HCT116 (cell line): Measurements from ENCODE around the gene PRKG1. TPM values are rescaled to one million over a fixed set of nuclear protein-coding genes. Genes with fewer than 3 reads are reported as not detected.

ENCODE experiments used
- ATAC-seq: fragments of 200-7000 bp; cut with Tn5 transposase; 2 replicates; pipeline ENCODE4 v1.9.1; 2020; ENCODE audit warnings: mild to moderate bottlenecking, moderate library complexity
- BruUV-seq: library from RNA; stranded (reverse); fragments of 400-500 nt; replicated peaks from 2 replicates; lab custom pipeline; 2021; lab: Mats Ljungman, UMichigan
- CTCF ChIA-PET: fragments of 300-600 bp; sonication (Branson Sonifier 250); formaldehyde crosslinking; loops from one replicate; lab custom pipeline; 2021; ENCODE audit warnings: antibody characterized with exemption; lab: Charles Lee
- POLR2A ChIA-PET: fragments of 300-600, 350-600 bp; sonication (Branson Sonifier 250); formaldehyde crosslinking; loops from one replicate; lab custom pipeline; 2021; ENCODE audit warnings: antibody characterized with exemption; lab: Charles Lee
- RAD21 ChIA-PET, 2 experiments: fragments of 300-600 bp; sonication (Branson Sonifier 250); formaldehyde crosslinking; loops; one replicate each; lab custom pipeline; 2023; ENCODE audit warnings: low total read pairs in 2 of 2; ENCODE audit not compliant: uncharacterized antibody in 2 of 2, unreplicated experiment in 2 of 2, low non-redundant PET in 1 of 2; lab: Charles Lee
- DNase-seq: peaks from one replicate; pipeline ENCODE4 v3.0.0-alpha.2; 2010; ENCODE audit warnings: low read depth, low spot score
- H2AFZ ChIP-seq: fragments of 200-600 bp; shearing (Covaris generic), sonication (generic); 2 replicates; pipeline ENCODE4 v1.6.1; 2017; ENCODE audit warnings: low read depth, mixed run types, mixed read lengths, antibody characterized with exemption, low read length; ENCODE audit not compliant: poor library complexity, severe bottlenecking
- H3K27ac ChIP-seq: 2 replicates; pipeline ENCODE4 v1.5.1; 2012; ENCODE audit warnings: low read depth, low read length
- H3K27me3 ChIP-seq: fragments of 200-600 bp; sonication (generic); 2 replicates; pipeline ENCODE4 v1.6.1; 2016; ENCODE audit warnings: mixed run types, low read length, mixed read lengths; ENCODE audit not compliant: insufficient read depth
- H3K36me3 ChIP-seq, 2 experiments: fragments of 200-500 bp in 1 of 2; fragments of 200-600 bp in 1 of 2; sonication (Bioruptor generic) in 1 of 2; sonication (generic) in 1 of 2; 2 replicates each; pipeline versions ENCODE4 v1.5.1 to v1.6.1; 2014 to 2016; ENCODE audit warnings: low read length in 2 of 2, inconsistent platforms in 1 of 2, mixed read lengths in 1 of 2, mixed run types in 1 of 2; ENCODE audit not compliant: insufficient read depth in 2 of 2, control insufficient read depth in 1 of 2
- H3K4me1 ChIP-seq, 2 experiments: fragments of 200-600 bp in 1 of 2; sonication (generic) in 1 of 2; 2 replicates each; pipeline versions ENCODE4 v1.5.1 to v1.6.1; 2012 to 2017; ENCODE audit warnings: low read length in 2 of 2, inconsistent platforms in 1 of 2, mild to moderate bottlenecking in 1 of 2, mixed read lengths in 1 of 2, mixed run types in 1 of 2, moderate library complexity in 1 of 2; ENCODE audit not compliant: insufficient read depth in 2 of 2, control insufficient read depth in 1 of 2
- H3K4me2 ChIP-seq: fragments of 200-600 bp; sonication (generic); 2 replicates; pipeline ENCODE4 v1.6.1; 2017; ENCODE audit warnings: mixed run types, low read length, mixed read lengths
- H3K4me3 ChIP-seq, 2 experiments: fragments of 200-600 bp in 1 of 2; sonication (generic) in 1 of 2; replicated peaks in 1 of 2; 2 replicates each; pipeline ENCODE4 v1.5.1; 2011 to 2016; ENCODE audit warnings: low read length in 2 of 2, control low read depth in 1 of 2, low read depth in 1 of 2, mild to moderate bottlenecking in 1 of 2, mixed read lengths in 1 of 2, mixed run types in 1 of 2
- H3K79me2 ChIP-seq: fragments of 200-600 bp; sonication (generic); 2 replicates; pipeline ENCODE4 v1.6.1; 2017; ENCODE audit warnings: mild to moderate bottlenecking, mixed run types, low read length, moderate library complexity, mixed read lengths; ENCODE audit not compliant: insufficient read depth
- H3K9ac ChIP-seq: fragments of 200-600 bp; sonication (generic); 2 replicates; pipeline ENCODE4 v1.6.1; 2016; ENCODE audit warnings: low read length, mixed read lengths
- H3K9me2 ChIP-seq: fragments of 200-600 bp; sonication (generic), shearing (Covaris generic); 2 replicates; pipeline ENCODE4 v1.6.1; 2017; ENCODE audit warnings: mixed run types, mild to moderate bottlenecking, moderate library complexity; ENCODE audit not compliant: insufficient read depth
- H3K9me3 ChIP-seq, 2 experiments: fragments of 200-500 bp in 1 of 2; fragments of 200-600 bp in 1 of 2; sonication (Bioruptor generic) in 1 of 2; sonication (generic) in 1 of 2; 2 replicates each; pipeline ENCODE4 v1.6.1; 2014 to 2017; ENCODE audit warnings: low read length in 2 of 2, mixed read lengths in 2 of 2, inconsistent platforms in 1 of 2, low read depth in 1 of 2, mild to moderate bottlenecking in 1 of 2, mixed run types in 1 of 2, moderate library complexity in 1 of 2; ENCODE audit not compliant: control insufficient read depth in 1 of 2, insufficient read depth in 1 of 2
- H4K20me1 ChIP-seq: fragments of 200-600 bp; sonication (generic), shearing (Covaris generic); 2 replicates; pipeline ENCODE4 v1.6.1; 2017; ENCODE audit warnings: mixed run types, mild to moderate bottlenecking, moderate library complexity; ENCODE audit not compliant: insufficient read depth
- ATF3 ChIP-seq: IDR thresholded peaks from 2 replicates; pipeline ENCODE4 v1.6.1; 2012
- CBX3 ChIP-seq: IDR thresholded peaks from 2 replicates; pipeline ENCODE4 v1.6.1; 2012; ENCODE audit warnings: low read depth
- CEBPB ChIP-seq: IDR thresholded peaks from 2 replicates; pipeline ENCODE4 v1.6.1; 2012; ENCODE audit warnings: low read depth
- EGR1 ChIP-seq: IDR thresholded peaks from 2 replicates; pipeline ENCODE4 v1.6.1; 2012; ENCODE audit warnings: low read depth
- ELF1 ChIP-seq: IDR thresholded peaks from 2 replicates; pipeline ENCODE4 v1.6.1; 2012; ENCODE audit warnings: low read depth, borderline replicate concordance
- EZH2 ChIP-seq: fragments of 200-600 bp; sonication (generic); IDR thresholded peaks from 2 replicates; pipeline ENCODE4 v1.6.1; 2017; ENCODE audit warnings: antibody characterized with exemption, mixed run types
- EZH2phosphoT487 ChIP-seq: fragments of 200-600 bp; IDR thresholded peaks from 2 replicates; pipeline ENCODE4 v1.6.1; 2018; ENCODE audit warnings: antibody characterized with exemption, borderline replicate concordance
- FOSL1 ChIP-seq: IDR thresholded peaks from 2 replicates; pipeline ENCODE4 v1.6.1; 2012; ENCODE audit warnings: low read depth
- JUND ChIP-seq: IDR thresholded peaks from 2 replicates; pipeline ENCODE4 v1.6.1; 2012
- MAX ChIP-seq: IDR thresholded peaks from 2 replicates; pipeline ENCODE4 v1.6.1; 2012
- SP1 ChIP-seq: IDR thresholded peaks from 2 replicates; pipeline ENCODE4 v1.6.1; 2012; ENCODE audit warnings: low read depth
- SRF ChIP-seq: IDR thresholded peaks from 2 replicates; pipeline ENCODE4 v1.6.1; 2012; ENCODE audit warnings: low read depth
- TCF7L2 ChIP-seq: IDR thresholded peaks from 2 replicates; pipeline ENCODE4 v1.7.0; 2011; ENCODE audit warnings: borderline replicate concordance, inconsistent platforms; ENCODE audit not compliant: insufficient read depth, insufficient read length; ENCODE audit errors: extremely low read depth
- YY1 ChIP-seq: IDR thresholded peaks from 2 replicates; pipeline ENCODE4 v1.6.1; 2011; ENCODE audit warnings: low read length, low read depth, moderate library complexity, mild to moderate bottlenecking; ENCODE audit not compliant: insufficient replicate concordance; ENCODE audit errors: extremely low read depth
- intact Hi-C: fragments of 100-400 bp; cut with micrococcal nuclease; formaldehyde crosslinking; loops from 2 replicates; pipeline ENCODE4 v1.10.0; 2022
- total RNA-seq: library from RNA; stranded (reverse); gene quantifications from one replicate; pipeline ENCODE4 v1.2.1, GENCODE V29; 2021; ENCODE audit not compliant: unreplicated experiment

Gene PRKG1
- total RNA-seq, 1 experiment from 2014 or later: 1.4 TPM

- H3K27ac ChIP-seq: peak overlapping the region; percentile 56; the same call in 1 of the 2 replicates
- peak overlapping the region; percentile 68 for H2AFZ ChIP-seq
- no peaks in the 10 kb centered on the region for H3K9me3 ChIP-seq
- H3K79me2 ChIP-seq: no peaks in the 10 kb centered on the region
- no peak for TF ChIP-seq ELF1
- peak; percentile 65 for TF ChIP-seq TCF7L2
- no peak for TF ChIP-seq EGR1
- TF ChIP-seq EZH2: no peak
- TF ChIP-seq JUND: peak; percentile 22; the same call in 1 of the 2 replicates
- TF ChIP-seq FOSL1: peak; percentile 64
- no peak for TF ChIP-seq ATF3
- no peak for TF ChIP-seq CEBPB
- TF ChIP-seq SP1: peak; percentile 39; the same call in 1 of the 2 replicates
- no peak for TF ChIP-seq EZH2phosphoT487
- TF ChIP-seq SRF: no peak; the same call in 1 of the 2 replicates
- TF ChIP-seq CBX3: no peak
- TF ChIP-seq MAX: no peak
- TF ChIP-seq YY1: no peak
- intact Hi-C loops: loop anchor here (10.0 kb wide), 1 partner anchor 60 kb away; no protein-coding TSS in a partner anchor
- BruUV-seq: no TSS peak
- H3K4me1 ChIP-seq: peaks cover 22 to 27% of the 10 kb centered on the region in 2 experiments
- RAD21 ChIA-PET: no interaction called here
- peak overlapping the region; percentile 50 for H3K4me2 ChIP-seq
- no peaks in the 10 kb centered on the region for H3K9me2 ChIP-seq
- CTCF ChIA-PET: no interaction called here
- no peak for DNase-seq
- no peak overlapping the region for H3K4me3 ChIP-seq
- peak; percentile 52; the same call in 1 of the 2 replicates for ATAC-seq
- H3K36me3 ChIP-seq: no peaks in the 10 kb centered on the region
- peak overlapping the region; percentile 2; the same call in 1 of the 2 replicates for H3K9ac ChIP-seq
- POLR2A ChIA-PET: interaction anchor here (2.6 kb wide), 1 partner anchor 16 kb away, joined by 7 read pairs; no protein-coding TSS in a partner anchor
- no peaks in the 10 kb centered on the region for H3K27me3 ChIP-seq
- no peaks in the 10 kb centered on the region for H4K20me1 ChIP-seq
These were observed 1260.3 kb downstream of the PRKG1 start for GRCh38 chr10:52334595-52334994.
